Ramos (cell line): ENCODE results near the gene WDR35.
"Not testable (repeated sequence)": the region's sequence is repeated elsewhere in the genome, so short reads cannot be mapped to it uniquely, and the experiment has no call there.

ENCODE experiments used
- in situ Hi-C: fragments of 300-500 bp; cut with MboI; formaldehyde crosslinking; loops from one replicate; pipeline ENCODE4 v1.14.3; 2022; ENCODE audit warnings: low sequenced_read_pairs; ENCODE audit not compliant: unreplicated experiment

WDR35 gene

DNA sequence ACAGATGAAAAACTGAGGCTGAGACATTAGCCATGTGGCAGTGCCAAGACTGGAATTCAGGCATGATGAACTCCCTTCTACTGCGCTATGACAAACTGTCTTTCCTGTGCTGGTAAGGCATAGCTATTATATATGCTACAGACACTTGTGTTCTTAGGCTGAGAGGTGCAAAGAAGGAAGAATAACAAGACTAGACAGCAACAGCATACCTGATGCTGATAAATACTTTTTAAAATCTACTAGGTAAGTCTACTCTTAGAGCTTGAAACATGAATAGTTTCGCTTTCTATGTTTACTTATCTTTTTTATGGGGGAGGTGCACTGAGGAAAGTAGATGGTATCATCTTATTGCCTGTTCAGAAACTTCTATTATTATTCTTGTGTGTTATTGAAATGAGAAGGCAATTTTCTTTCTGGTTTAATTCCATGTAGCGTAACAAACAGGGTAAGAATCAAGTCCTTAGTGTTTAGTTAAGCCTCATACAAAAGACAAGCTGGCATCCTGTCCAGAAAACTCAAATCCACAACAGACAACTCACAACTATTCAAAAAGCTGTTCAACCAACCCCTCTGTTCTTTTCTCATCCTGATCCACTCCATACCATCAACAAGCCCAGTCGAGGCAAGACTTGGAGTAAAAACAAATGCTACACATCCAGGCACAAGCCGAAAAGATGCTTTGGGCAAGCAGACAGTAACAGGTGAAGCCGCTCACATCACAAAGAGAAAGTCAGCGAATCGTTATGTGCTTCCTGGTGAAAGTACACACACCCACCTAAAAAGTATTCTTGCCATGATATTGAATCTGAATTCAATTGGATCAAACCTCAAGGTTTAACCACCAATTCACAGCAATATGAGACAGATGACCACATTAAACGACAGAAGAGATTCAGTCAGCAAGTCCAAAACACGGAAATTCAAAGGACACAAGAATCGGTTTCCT lies 89.6 kb downstream of the WDR35 start:
- in situ Hi-C loops = no loop called here

GRCh38 chr2:19898592-19899329 lies 91.1 kb downstream of the WDR35 start:
- in situ Hi-C loops = no loop called here

DNA sequence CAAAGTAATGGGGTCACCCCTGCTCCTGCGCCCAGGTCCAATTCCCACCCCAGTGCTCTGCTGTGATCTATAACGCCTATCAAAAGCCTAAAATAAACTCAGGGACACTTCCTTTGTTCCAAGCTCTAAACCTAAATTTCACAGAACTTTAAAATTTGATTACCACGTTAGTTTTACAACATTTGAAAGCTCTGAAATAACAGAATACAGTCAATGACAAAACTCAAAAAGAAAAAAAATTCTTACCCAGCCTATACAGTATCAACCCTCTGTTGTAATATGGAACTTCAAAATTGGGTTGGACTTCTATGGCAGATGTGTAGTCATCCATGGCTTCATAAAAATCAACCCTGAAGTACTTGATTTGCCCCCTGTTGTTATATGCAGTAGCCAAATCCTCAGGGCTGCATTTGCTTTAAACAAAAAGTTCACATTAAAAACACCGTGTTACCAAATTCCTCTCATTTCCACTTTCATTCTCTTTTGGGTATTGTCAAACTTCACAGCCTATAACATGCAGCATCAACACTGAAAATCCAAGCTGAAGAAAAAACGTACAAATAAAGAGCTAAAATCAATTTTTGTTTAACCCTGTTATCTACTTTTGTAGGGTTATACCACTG lies 92.2 kb downstream of the WDR35 start:
- in situ Hi-C loops = no loop called here

DNA sequence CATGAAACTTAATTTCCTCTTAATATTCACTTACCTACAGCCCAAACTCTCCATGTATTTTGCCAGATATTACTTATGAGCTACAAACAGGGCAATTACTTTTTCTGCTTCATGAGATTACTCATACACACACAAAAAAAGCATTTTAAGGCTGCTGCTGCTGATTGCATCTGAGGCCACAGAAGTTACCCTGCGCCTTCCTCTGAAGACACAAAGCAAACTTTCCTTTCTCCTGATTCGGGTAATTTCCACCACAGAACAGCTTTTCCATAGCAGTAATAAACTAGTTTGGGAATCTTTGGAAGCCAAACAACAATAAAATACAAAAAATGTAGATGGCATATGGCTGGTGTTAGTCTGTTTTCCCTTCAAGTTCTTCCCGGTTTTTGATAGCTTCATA lies 94.4 kb downstream of the WDR35 start:
- in situ Hi-C loops = no loop called here

- in situ Hi-C loops = no loop called here
Measured at GRCh38 chr2:19894134-19894792, 95.6 kb downstream of the WDR35 start.

GRCh38 chr2:19893520-19894133 lies 96.3 kb downstream of the WDR35 start:
- in situ Hi-C loops = no loop called here

- in situ Hi-C loops = not testable (repeated sequence)
Measured at GRCh38 chr2:19891971-19892370, 97.9 kb downstream of the WDR35 start.

DNA sequence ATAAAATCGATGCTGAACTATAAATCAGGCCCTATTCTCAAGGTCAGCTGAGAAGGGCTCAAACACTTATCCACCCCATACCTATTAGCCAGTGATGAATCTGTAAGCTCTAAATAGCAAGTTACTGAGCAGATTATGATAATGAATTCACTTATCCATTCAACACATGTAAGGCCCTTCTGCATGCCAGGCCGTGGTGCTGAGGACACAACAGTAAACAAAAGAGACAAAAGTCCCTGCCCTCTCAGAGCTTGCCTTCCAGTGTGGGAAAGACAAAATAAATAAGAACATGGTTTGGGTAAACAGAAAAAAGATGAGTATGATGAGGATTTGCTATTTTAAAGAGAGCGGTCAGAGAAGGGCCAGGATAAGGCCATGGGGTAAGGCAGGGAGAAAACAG lies 99.8 kb downstream of the WDR35 start:
- in situ Hi-C loops = no loop called here

DNA sequence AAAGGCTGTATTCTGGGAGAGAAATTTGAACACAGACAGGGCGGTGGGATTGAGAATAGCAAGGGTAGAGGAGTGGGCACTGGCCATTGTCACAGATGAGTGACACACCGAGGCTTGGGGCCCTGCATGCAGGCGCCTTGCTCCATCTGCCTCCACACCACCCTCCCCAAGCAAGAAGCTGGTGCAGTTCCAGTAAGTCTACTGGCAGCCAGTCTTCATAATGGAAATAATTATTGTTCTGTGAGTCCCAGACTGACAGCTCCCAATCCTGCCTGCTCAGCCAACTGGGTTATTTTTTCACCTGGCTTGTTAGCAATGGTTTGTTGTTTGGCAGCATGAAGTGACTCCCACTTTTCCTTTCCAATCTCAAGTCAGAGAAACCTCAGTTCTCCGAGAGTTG lies 101.1 kb downstream of the WDR35 start:
- in situ Hi-C loops = no loop called here

DNA sequence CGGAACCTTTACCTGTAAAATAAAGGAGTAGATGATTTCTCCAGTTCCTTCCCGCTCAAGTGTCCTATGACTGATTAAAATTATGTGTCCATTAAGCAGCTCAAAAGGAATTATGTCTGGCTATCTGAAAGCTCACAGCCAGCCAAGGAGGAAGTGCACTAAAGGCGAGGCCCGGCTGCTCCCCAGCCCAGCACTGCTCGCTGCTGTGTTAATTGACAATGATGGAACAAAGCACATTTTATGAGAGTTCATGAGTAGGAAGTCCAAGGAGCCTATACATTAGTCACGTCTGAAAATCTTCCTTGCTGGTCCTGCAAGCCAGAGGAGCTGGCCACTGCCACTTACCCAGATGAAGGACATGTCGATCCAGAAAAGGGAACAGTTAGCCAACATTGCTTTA lies 102.4 kb downstream of the WDR35 start:
- in situ Hi-C loops = no loop called here

DNA sequence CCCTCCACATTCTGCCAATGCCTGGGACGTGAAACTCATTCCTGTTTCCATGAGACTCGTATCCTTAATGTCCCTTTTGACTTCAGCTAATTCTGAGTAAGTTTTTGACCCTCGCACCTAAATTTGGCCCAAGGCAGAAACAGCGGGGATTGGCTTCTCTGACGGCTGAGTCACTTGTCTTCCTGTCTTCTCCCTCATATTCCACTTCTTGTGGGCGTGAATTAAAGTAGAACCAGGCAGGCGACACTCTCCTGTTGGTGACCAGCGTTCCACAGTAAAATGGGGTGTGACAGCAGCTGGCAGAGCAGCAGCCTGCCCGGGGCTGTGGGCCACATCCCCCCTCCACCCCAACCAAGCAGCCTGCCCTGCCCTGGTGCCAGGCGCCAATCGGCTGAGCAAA lies 103.6 kb downstream of the WDR35 start:
- in situ Hi-C loops = no loop called here

GRCh38 chr2:19885791-19886190 lies 104.1 kb downstream of the WDR35 start:
- in situ Hi-C loops = no loop called here

- in situ Hi-C loops = no loop called here
Measured at GRCh38 chr2:19883971-19884720, 105.8 kb downstream of the WDR35 start.

DNA sequence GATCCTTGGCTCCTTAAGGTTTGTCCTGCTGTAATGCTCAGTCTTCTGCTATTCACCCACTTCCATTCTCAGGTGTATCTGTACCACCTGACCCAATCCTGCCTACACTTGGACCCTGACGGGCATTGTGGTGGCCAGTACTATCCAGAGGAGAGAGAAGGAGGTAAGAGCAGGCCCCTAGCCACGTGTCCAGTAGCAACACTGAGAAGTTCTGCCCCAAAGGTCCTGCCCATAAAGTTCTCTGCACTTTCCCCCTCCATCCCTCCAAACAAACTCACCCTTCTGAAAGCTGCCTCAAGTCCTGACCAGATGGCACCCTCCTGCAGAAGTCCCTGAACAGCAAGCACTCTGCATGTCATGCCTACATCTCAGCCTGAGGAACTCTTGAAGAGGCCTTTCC lies 106.4 kb downstream of the WDR35 start:
- in situ Hi-C loops = no loop called here

DNA sequence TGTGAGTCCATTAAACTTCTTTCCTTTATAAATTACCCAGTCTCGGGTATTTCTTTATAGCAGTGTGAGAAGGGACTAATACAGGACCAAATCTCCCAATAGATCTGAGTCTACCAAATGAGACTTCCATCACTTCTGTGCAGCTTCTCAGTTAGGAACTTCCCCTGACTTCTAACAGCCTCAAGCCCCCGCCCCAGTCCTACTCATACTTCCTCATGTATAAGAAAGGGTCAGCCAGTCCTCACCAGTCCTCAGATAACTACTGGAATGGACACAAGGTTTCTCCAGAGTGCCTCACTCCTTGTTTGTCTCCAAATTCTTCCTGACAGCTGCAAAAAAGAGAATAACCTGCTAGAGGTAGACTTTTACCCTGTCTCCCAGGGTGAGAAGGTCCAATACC lies 107.6 kb downstream of the WDR35 start:
- in situ Hi-C loops = no loop called here

DNA sequence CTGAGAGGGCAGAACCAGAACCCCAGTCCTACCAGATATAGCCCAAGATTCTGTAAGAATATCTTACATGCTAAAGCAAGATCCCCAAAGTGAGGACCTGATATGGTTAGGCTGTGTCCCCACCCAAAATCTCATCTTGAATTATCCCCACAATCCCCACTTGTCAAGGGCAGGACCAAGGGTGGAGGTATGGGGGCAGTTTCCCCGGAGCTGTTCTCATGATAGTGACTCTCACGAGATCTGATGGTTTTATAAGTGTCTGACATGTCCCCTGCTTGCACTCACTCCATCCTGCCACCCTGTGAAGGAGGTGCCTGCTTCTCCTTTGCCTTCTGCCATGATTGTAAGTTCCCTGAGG lies 108.0 kb downstream of the WDR35 start:
- in situ Hi-C loops = no loop called here

DNA sequence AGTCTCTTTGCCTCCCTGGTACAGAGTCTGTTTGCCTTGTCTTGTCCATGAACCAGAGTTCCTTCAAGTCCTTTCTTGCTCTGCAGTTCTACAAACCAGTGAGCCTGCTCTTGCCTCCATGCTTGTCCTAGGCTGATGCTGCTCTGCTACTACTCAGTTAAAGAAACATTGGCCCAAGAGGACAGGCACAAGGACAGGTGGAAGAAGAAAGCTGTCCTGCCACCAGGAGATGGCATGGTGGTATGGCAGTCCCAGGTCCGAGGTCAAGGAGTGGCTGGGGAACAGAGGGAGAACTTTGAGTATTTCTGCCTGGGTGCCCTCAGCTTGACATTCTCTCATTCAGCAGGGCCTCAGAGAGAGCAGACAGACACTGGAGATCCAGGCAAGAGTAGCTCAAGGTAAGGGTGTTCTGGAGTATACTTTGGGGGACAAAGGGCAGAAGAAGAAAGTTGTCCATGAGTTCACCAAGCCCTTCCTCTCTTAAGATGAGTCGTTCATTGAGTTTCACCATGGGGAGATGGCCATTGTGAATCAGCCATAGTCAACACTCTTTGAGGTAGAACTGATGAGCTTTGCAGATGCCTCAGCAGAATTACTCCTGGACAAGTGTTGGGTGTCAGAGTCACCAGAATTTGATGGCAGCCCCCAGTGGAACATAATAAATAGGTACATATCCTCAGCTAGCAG lies 108.5 kb downstream of the WDR35 start:
- in situ Hi-C loops = no loop called here

DNA sequence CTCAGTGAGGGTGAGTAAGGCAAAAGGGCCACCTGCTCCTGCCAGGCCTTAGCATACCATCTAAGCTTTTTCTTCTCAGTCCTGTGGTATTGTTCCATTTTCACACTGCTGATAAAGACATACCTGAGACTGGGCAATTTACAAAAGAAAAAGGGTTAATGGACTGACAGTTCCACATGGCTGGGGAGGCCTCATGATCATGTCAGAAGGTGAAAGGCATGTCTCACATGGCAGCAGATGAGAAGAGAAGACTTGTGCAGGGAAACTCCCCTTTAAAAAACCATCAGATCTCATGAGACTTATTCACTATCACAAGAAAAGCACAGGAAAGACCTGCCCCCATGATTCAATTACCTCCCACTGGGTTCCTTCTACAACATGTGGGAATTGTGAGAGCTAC lies 109.7 kb downstream of the WDR35 start:
- in situ Hi-C loops = not testable (repeated sequence)

DNA sequence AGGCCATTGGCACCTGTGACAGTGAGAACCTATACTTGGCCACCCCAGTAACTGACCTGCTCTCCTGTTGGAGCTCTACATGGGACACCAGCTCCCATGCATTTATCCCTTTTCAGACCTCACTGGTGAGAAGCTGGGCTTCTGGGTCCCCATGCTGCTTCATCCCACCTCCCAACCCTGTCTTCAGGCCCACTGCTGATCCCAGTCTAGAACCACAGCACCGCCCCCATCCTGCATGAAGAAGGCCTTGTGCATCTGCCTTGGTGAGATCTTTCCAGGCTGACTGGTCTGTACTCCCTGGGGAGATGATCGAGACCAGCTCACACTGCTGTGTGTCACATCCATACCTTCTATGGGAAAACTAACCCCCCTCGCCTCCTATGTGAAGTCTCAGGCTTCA lies 110.8 kb downstream of the WDR35 start:
- in situ Hi-C loops = no loop called here
